WTC11 (cell line): Measurements from ENCODE around the gene SYPL1.

ENCODE experiments used
- CBFB ChIP-seq: sonication (generic); formaldehyde crosslinking; IDR thresholded peaks from 2 replicates; pipeline ENCODE4 v1.8.1; 2022; ENCODE audit warnings: mild to moderate bottlenecking, low read depth, missing genetic modification reagents
- FOXJ3 ChIP-seq: sonication (generic); formaldehyde crosslinking; IDR thresholded peaks from 2 replicates; pipeline ENCODE4 v1.9.0; 2021; ENCODE audit warnings: missing genetic modification reagents, mild to moderate bottlenecking, borderline replicate concordance
- GRHL2 ChIP-seq: fragments of 250-450 bp; sonication (Bioruptor Pico); IDR thresholded peaks from 2 replicates; pipeline ENCODE4 v1.8.0; 2022; ENCODE audit warnings: mild to moderate bottlenecking, moderate library complexity; ENCODE audit not compliant: insufficient replicate concordance, severe bottlenecking
- JUN ChIP-seq: sonication (generic); formaldehyde crosslinking; IDR thresholded peaks from 2 replicates; pipeline ENCODE4 v1.8.0; 2023; ENCODE audit warnings: mild to moderate bottlenecking, missing genetic modification reagents
- MXD4 ChIP-seq: fragments of 250-450 bp; sonication (Bioruptor Pico); IDR thresholded peaks from 2 replicates; pipeline ENCODE4 v1.8.0; 2021; ENCODE audit warnings: mild to moderate bottlenecking, moderate library complexity, borderline replicate concordance
- NR1H2 ChIP-seq: sonication (generic); formaldehyde crosslinking; IDR thresholded peaks from 2 replicates; pipeline ENCODE4 v1.9.0; 2021; ENCODE audit warnings: mild to moderate bottlenecking, moderate library complexity, missing genetic modification reagents
- ZNF138 ChIP-seq: sonication (generic); formaldehyde crosslinking; conservative IDR thresholded peaks from 2 replicates; pipeline ENCODE4 v1.8.1; 2022; ENCODE audit warnings: mild to moderate bottlenecking, moderate library complexity, missing genetic modification reagents
- TF ChIP-seq, protein P1 (sequence below): fragments of 200-600 bp; IDR thresholded peaks from 2 replicates; pipeline ENCODE4 v1.8.0; 2022; ENCODE audit warnings: antibody characterized with exemption
- TF ChIP-seq, protein P2 (sequence below): sonication (generic); formaldehyde crosslinking; IDR thresholded peaks from 2 replicates; pipeline ENCODE4 v1.8.0; 2022; ENCODE audit warnings: mild to moderate bottlenecking, missing genetic modification reagents

DNA sequence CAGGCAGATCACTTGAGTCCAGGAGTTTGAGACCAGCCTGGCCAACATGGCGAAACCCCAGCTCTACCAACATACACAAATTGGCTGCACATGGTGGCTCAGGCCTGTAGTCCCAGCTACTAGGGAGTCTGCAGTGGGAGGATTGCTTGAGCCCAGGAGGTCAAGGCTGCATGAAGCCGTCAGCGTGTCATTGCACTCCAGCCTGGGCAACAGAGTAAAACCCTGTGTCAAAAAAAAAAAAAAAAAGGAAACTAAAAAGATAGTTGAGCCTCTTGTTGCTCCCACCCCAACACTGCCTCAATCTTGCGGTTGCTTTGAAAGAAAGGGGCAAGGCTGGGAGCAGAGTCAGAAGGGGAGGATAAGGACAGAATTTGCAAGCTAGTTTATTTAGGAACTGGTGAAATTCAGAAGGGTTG is 69.9 kb downstream of the SYPL1 start:
- TF ChIP-seq GRHL2 (CRISPR knock-in tag) (no peak), MXD4 (no peak), ZNF138 (CRISPR knock-in tag) (no peak), CBFB (CRISPR knock-in tag) (no peak), FOXJ3 (CRISPR knock-in tag) (no peak), JUN (CRISPR knock-in tag) (no peak), NR1H2 (CRISPR knock-in tag) (no peak)
- TF ChIP-seq, protein P1, sequence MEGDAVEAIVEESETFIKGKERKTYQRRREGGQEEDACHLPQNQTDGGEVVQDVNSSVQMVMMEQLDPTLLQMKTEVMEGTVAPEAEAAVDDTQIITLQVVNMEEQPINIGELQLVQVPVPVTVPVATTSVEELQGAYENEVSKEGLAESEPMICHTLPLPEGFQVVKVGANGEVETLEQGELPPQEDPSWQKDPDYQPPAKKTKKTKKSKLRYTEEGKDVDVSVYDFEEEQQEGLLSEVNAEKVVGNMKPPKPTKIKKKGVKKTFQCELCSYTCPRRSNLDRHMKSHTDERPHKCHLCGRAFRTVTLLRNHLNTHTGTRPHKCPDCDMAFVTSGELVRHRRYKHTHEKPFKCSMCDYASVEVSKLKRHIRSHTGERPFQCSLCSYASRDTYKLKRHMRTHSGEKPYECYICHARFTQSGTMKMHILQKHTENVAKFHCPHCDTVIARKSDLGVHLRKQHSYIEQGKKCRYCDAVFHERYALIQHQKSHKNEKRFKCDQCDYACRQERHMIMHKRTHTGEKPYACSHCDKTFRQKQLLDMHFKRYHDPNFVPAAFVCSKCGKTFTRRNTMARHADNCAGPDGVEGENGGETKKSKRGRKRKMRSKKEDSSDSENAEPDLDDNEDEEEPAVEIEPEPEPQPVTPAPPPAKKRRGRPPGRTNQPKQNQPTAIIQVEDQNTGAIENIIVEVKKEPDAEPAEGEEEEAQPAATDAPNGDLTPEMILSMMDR = no peak
- TF ChIP-seq, protein P2, sequence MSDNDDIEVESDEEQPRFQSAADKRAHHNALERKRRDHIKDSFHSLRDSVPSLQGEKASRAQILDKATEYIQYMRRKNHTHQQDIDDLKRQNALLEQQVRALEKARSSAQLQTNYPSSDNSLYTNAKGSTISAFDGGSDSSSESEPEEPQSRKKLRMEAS = no peak; the same call in 1 of the 2 replicates
